GM21390 (cell line): ENCODE measurements around the gene OR2V2.
"Not testable (repeated sequence)": the region's sequence is repeated elsewhere in the genome, so short reads cannot be mapped to it uniquely, and the experiment has no call there.

Source experiments
- ATAC-seq: cut with Tn5 transposase; IDR thresholded peaks from one replicate; pipeline ENCODE4 v1.9.1; 2021; ENCODE audit not compliant: unreplicated experiment

Gene OR2V2

DNA sequence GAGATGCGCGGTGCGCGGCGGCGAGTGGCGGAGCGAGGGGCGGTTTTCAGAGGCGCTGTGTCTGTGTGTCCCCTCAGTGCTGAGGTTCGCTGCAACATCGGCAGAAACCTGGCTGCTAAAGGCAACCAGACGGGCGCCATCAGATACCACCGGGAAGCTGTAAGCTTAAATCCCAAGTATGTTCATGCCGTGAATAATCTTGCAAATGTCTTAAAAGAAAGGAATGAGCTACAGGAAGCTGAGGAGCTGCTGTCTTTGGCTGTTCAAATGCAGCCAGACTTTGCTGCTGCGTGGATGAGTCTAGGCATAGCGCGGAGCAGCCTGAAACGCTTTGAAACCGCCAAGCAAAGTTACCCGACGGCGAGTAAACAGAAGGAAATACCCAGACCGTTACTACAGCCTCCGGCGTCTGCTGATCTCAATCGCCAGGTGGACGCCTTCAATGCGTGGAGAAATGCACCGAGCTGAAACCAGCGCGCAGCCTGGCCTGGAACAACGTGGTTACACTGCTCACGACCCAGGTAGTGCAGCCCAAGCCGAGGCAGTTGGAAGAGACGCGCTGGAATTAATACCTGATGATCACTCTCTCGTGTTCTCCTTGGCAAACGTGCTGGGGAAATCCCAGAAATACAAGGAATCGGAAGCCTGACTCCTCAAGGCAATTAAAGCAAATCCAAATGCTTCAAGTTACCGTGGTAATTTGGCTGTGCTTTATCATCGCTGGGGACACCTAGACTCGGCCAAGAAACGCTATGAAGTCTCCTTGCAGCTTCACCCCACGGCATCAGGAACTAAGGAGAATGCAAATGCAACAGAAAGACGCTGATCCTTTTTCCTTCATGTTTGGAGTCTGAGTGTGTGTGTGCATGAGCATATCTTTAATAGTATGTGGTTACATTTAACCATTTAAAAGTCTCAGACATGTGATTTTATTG lies 32.3 kb upstream of the OR2V2 start:
- ATAC-seq: no peak

DNA sequence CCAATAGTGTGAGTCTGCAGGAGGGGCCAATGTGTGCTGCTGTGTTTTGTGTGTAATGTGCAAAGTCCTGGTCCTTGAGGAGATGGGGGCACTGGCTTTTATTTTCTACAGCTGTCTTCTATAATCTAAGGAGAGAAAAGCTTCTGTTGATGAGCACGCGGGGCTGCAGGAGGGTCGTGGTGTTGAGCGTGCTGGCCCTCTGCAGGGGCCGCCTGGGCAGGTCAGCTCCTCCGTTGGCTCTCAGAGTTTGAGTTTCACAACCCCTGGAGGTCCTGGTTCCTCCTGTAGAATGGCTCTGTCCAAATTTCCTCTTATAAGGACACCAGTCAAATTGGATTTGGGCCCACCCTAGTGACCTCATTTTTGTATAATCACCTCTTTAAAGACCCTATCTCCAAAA lies 29.0 kb upstream of the OR2V2 start:
- ATAC-seq: no peak

- no peak for ATAC-seq
Measured at GRCh38 chr5:181119105-181119504, 28.3 kb upstream of the OR2V2 start.

DNA sequence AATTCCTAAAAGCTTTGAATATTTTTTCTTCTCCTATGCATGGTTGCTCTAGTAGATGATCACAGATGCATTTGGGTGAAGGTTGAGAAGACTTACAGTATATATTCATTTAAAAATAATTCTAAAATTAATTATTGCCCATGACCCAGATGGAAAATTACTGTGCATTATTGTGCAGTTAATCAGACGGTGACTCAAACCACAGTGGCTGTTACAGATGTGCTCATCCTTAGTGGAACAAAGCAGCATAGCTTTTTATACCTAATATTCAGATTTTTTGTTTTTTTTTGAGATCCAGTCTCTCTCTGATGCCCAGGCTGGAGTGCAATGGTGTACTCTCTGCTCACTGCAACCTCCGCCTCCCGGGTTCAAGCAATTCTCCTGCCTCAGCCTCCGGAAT lies 27.1 kb upstream of the OR2V2 start:
- ATAC-seq: no peak

- no peak for ATAC-seq
Measured at GRCh38 chr5:181120761-181121160, 26.6 kb upstream of the OR2V2 start.

DNA sequence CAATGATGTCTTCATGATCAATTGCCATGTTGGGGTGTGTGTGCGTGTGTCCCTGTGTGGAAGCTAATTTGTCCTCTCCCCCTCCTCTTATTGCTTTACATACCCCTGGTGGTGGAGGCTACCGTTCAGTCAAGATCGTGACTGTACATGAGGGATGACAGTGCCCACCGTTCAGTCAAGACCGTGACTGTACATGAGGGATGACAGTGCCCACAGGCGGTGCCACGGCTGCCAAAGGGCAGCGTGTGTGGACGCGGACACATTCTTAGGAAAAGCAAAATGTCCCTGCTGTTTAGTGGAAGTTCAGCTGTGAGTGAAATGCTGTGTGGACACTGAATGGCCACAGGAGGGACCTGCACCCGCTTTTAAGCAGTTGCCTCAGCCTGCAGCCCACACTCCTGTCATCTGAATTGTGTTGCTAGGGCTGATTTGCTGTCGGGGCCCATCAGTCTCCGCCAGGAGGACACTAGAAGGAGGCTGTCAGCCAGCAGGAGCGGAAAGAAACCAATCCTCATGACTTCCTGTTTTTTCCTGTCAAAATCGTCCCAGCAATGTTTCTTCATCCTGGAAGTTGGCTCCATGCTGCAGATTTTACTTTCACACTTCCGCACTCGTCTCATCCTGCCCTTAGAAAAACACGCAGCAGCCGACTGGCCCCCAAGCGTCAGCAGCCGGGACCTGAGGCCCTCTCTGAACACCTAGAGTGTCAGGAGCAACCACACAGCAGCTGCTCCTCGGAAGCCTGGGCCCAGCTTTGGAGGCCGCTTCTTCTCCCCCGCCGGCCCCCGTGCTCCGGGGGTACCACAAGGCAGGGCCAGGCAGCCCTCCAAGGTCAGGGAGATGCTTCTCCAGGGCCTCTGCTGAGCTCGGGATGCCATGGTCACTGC lies 25.5 kb upstream of the OR2V2 start:
- no peak for ATAC-seq

DNA sequence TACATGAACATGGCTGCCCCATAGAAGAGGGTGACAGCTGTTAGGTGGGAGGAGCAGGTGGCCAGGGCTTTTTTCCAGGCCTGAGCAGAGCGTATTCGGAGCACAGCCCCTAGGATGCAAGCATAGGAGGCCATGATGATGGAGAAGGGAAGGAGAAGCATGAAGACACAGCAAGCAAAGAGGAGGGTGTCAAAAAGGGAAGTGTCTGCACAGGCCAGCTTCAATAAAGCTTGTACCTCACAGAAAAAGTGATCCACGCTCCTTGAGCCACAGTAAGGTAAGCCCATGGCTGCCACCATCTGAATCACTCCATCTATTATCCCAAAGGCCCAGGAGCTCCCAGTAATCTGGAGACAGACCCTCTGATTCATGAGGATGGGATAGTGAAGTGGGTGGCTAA lies 22.9 kb upstream of the OR2V2 start:
- ATAC-seq: no peak

- ATAC-seq: no peak
Measured at GRCh38 chr5:181126841-181127240, 20.5 kb upstream of the OR2V2 start.

- ATAC-seq: no peak
Measured at GRCh38 chr5:181127456-181127855, 19.9 kb upstream of the OR2V2 start.

DNA sequence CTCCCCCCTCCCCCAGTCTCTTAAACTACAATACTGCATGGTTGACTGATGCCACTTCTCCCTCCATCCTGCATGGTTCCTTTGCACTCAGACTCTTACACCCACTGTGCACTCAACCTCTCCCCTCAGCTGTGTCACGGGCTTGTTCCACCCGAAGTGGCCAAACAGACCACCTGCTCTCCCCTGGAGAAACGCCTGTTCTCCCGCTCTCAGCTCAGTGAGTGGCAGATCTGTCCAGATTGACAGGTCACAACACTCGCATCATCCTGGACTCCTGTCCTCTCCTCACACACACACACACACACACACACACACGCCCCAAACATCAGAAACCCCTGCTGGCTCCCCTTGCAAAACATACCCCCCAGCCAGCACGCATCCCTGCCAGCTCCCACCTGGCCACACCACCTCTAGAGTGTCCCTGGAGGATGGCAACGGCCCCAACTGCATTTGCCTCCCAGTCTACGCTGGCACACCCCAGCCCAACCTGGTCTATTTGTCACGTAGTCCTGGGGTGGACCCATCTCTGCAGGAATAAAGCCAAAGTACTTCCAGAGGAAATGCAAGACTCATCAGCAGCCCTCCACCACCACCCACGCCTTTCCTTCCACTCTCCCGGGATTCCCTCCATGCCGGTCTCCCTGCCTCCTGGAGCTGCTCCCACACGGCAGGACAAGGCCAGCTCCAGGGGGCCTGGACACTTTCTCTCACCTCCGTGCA lies 19.3 kb upstream of the OR2V2 start:
- no peak for ATAC-seq

GRCh38 chr5:181129601-181130000 lies 17.8 kb upstream of the OR2V2 start:
- no peak for ATAC-seq

DNA sequence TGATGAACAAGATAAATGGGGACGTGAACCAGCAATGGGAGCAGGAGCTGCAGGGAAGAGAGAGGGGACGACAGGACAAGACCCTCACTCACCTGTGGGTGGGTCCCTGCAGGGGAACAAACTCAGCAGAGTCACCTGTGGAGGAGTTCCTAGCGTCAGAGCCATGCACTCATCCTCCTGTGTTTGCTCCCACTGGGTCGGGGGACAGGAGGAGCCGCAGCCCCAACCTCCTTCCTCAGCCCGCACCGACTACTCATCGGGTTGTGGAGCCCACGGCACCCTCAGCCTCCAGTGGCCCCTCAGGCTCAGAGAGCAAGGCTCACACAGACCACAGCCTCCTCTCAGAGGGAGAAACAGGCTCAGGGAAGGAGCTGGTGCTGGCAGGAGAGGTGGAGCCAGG lies 17.3 kb upstream of the OR2V2 start:
- ATAC-seq: not testable (repeated sequence)

GRCh38 chr5:181130832-181131496 lies 16.4 kb upstream of the OR2V2 start, which contains the start of gene OR2V1:
Gene OR2V1 (minus strand): TSS chr5:181131169. CDS start chr5:181125304, 5,865 bp downstream.
- ATAC-seq: no peak

DNA sequence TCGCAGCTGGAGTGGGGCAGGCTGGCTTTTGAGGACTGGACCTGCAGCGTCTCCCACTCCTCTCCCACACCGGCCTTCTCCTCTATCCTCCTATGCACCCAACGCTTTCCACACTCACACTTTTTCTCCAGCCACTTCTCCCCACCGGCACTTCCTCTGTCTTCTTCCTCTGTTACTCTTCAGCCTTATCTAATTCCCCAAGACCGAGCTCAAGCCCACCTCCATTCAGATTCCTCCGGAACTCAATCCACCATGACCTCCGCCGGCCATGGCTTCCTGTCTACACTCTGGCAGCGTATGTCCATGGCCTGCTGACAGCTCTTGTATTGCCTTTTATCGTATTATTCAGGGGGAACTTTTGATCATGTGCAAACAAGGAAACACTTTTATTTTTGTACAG lies 15.9 kb upstream of the OR2V2 start:
- ATAC-seq: no peak

GRCh38 chr5:181133083-181133482 lies 14.3 kb upstream of the OR2V2 start:
- no peak for ATAC-seq

DNA sequence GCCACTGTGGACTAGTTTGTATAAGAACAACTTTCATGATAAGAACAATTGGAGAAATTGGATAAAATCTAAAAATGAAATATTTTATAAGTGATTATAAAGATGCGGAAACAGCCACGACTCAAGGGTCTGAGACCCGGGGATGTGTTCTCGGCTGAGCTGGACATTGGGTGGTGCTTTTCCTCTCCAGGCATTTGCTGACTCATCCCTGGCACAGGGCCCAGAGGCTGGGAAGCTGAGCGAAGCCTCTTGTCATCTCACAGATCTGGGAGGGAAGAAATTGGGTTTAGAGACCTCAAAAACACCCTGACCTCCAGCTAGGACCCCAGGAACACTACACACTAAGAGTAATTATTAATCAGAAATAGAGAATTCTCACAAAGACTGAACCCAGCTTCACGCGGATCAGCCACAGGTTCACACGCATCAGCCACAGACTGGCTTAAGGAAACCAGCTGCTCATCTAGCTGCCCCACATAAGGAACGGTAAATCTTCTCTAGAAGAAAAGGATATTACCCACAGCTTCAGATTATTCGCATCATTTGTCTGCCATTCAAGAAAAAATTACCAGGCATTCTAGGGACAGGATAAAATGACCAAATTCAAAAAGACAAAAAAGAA lies 13.7 kb upstream of the OR2V2 start:
- ATAC-seq: no peak

- ATAC-seq: no peak
Measured at GRCh38 chr5:181134259-181134658, 13.1 kb upstream of the OR2V2 start.

DNA sequence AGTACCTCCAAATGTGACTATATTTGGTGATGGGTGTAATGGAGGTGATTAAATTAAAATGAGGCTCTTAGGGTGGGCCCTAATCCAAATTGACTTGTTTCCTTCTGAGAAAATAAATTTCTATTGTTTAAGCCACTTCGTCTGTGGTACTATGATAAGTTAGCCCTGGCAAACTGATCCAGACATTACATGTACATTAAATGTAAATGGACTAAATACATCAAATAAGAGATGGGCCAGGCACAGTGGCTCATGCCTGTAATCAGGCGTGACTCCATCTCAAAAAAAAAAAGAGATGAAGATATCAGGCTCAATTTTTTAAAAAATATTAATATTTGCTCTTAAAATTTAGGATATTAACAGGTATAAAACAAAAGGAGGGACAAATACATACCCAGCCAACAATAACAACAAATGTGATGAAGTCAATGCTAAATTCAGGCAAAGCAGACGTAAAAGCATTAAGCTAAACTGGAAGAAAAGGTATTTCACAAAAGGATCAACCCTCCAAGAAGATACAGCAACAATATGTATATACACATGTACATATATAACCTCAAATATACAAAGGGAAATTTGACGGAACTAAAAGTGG lies 10.9 kb upstream of the OR2V2 start:
- ATAC-seq: no peak

DNA sequence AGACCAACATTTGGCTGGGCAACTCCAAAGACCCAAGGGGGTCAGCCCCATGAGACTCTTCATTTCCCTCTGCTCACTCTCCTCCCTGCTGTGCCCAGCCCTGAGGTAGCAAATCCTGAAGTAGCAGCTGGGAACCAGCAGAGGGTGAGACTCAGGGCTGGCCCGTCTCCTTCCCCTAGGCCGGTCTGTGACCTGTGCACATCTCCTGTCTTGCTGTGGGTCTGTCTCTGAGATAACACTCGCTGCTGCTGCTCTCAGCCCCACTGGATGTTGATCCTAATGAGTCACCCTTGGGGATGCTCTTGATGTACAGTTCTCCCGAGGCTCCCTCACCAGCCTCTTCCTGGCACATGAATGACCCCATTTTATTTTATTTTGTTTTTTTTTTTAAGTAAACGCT lies 9.1 kb upstream of the OR2V2 start:
- no peak for ATAC-seq

GRCh38 chr5:181140766-181141165 lies 6.6 kb upstream of the OR2V2 start:
- no peak for ATAC-seq
